Renal cortical epithelial cell (primary cell): ENCODE measurements around the gene METRN. TPM values are rescaled to one million over a fixed set of nuclear protein-coding genes. Genes with fewer than 3 reads are reported as not detected.

Experiments used
- total RNA-seq: library from RNA; depleted of rRNA; stranded (reverse); fragments of >200 nt; gene quantifications from 2 replicates; pipeline ENCODE4 v1.2.3, GENCODE V29; 2014

METRN gene
- total RNA-seq, 1 donor from 2014 or later, result 65.8 TPM

Other genes starting within 250 kb of the METRN start
- gene CAPN15, start 187.4 kb upstream of the METRN start, total RNA-seq, result 41.7 and 82.0 TPM in 2 replicates
- gene PRR35, start 154.7 kb upstream of the METRN start, total RNA-seq, result 0.05 TPM in 1 of 2 replicates, not detected in the other
- gene NHLRC4, start 148.1 kb upstream of the METRN start, total RNA-seq, result 0.85 TPM in 1 of 2 replicates, not detected in the other
- gene PIGQ, start 145.2 kb upstream of the METRN start, total RNA-seq, result 30.9 and 68.5 TPM in 2 replicates
- 8.0 and 12.1 TPM in 2 replicates for gene RAB40C, start 125.1 kb upstream of the METRN start, total RNA-seq
- gene WFIKKN1, start 84.1 kb upstream of the METRN start, total RNA-seq, result 0.35 TPM in 1 of 2 replicates, not detected in the other
- 54.4 and 93.1 TPM in 2 replicates for gene METTL26, start 78.8 kb upstream of the METRN start, total RNA-seq
- gene MCRIP2, start 73.3 kb upstream of the METRN start, total RNA-seq, result 17.6 and 26.4 TPM in 2 replicates
- 6.9 and 18.5 TPM in 2 replicates for gene WDR90, start 65.8 kb upstream of the METRN start, total RNA-seq
- 31.1 and 43.6 TPM in 2 replicates for gene RHOT2, start 47.0 kb upstream of the METRN start, total RNA-seq
- gene RHBDL1, start 39.4 kb upstream of the METRN start, total RNA-seq, result 0.94 and 1.6 TPM in 2 replicates
- gene STUB1, start 34.7 kb upstream of the METRN start, total RNA-seq, result 78.5 and 115 TPM in 2 replicates
- gene JMJD8, start 30.8 kb upstream of the METRN start, total RNA-seq, result 33.5 and 52.3 TPM in 2 replicates
- 1.4 and 7.9 TPM in 2 replicates for gene WDR24, start 24.7 kb upstream of the METRN start, total RNA-seq
- gene FBXL16, start 9.3 kb upstream of the METRN start, total RNA-seq, result 0.40 TPM in 1 of 2 replicates, not detected in the other
- gene ANTKMT, start 6.0 kb downstream of the METRN start, total RNA-seq, result 23.1 and 73.8 TPM in 2 replicates
- gene CCDC78, start 11.3 kb downstream of the METRN start, total RNA-seq, result 0.69 and 0.70 TPM in 2 replicates
- 10.5 and 24.1 TPM in 2 replicates for gene HAGHL, start 12.0 kb downstream of the METRN start, total RNA-seq
- 21.7 and 28.5 TPM in 2 replicates for gene CIAO3, start 25.9 kb downstream of the METRN start, total RNA-seq
- gene MSLN, start 45.6 kb downstream of the METRN start, total RNA-seq, result 1.3 and 13.5 TPM in 2 replicates
- gene RPUSD1, start 73.3 kb downstream of the METRN start, total RNA-seq, result 22.3 and 35.3 TPM in 2 replicates
- 4.2 and 11.3 TPM in 2 replicates for gene CHTF18, start 73.5 kb downstream of the METRN start, total RNA-seq
- gene GNG13, start 85.6 kb downstream of the METRN start, total RNA-seq, result not detected in 2 replicates